GM12864 (cell line): ENCODE measurements around the gene COP1.
"Not testable (repeated sequence)": the region's sequence is repeated elsewhere in the genome, so short reads cannot be mapped to it uniquely, and the experiment has no call there.

Experiments used
- DNase-seq: peaks from one replicate; pipeline ENCODE4 v3.0.0-alpha.2; 2011; ENCODE audit warnings: low read depth
- H3K4me3 ChIP-seq: 2 replicates; pipeline ENCODE4 v1.5.1; 2011; ENCODE audit warnings: mild to moderate bottlenecking, low read depth, low read length, control low read depth
- CTCF ChIP-seq: IDR thresholded peaks from 2 replicates; pipeline ENCODE4 v1.5.1; 2011; ENCODE audit warnings: low read depth, mild to moderate bottlenecking, moderate library complexity, low read length, control low read depth, inconsistent platforms; ENCODE audit errors: missing control alignments

Gene COP1

GRCh38 chr1:175984813-175985212 lies 222.3 kb downstream of the COP1 start:
- DNase-seq = no peak
- TF ChIP-seq CTCF = no peak
- no peak overlapping the region for H3K4me3 ChIP-seq

GRCh38 chr1:175984057-175984812 lies 222.9 kb downstream of the COP1 start:
- TF ChIP-seq CTCF = no peak
- no peak overlapping the region for H3K4me3 ChIP-seq
- DNase-seq = no peak

- not testable (repeated sequence) for DNase-seq, H3K4me3 ChIP-seq
These were observed 223.7 kb downstream of the COP1 start for GRCh38 chr1:175983363-175983762.

GRCh38 chr1:175981128-175981527 lies 226.0 kb downstream of the COP1 start:
- TF ChIP-seq CTCF = no peak
- no peak for DNase-seq
- no peak overlapping the region for H3K4me3 ChIP-seq

GRCh38 chr1:175978926-175979325 lies 228.2 kb downstream of the COP1 start:
- H3K4me3 ChIP-seq = no peak overlapping the region
- no peak for DNase-seq
- no peak for TF ChIP-seq CTCF

GRCh38 chr1:175978476-175978875 lies 228.6 kb downstream of the COP1 start:
- no peak overlapping the region for H3K4me3 ChIP-seq
- no peak for DNase-seq
- no peak for TF ChIP-seq CTCF

- DNase-seq = no peak
- no peak for TF ChIP-seq CTCF
- no peak overlapping the region for H3K4me3 ChIP-seq
These were observed 230.0 kb downstream of the COP1 start for GRCh38 chr1:175976865-175977642.
